Smooth muscle cell of the brain vasculature (primary cell): Measurements from ENCODE around the gene ZNF362.

Experiments
- DNase-seq: peaks from one replicate; pipeline ENCODE4 v3.0.0-alpha.2; 2012; ENCODE audit warnings: low read depth, low spot score

Gene ZNF362

GRCh38 chr1:33268457-33268856 lies 12.2 kb downstream of the ZNF362 start:
- no peak for DNase-seq

- DNase-seq = no peak
Measured at GRCh38 chr1:33268927-33269610, 12.8 kb downstream of the ZNF362 start.

- no peak for DNase-seq
Measured at GRCh38 chr1:33269621-33270020, 13.3 kb downstream of the ZNF362 start.

GRCh38 chr1:33270379-33270778 lies 14.1 kb downstream of the ZNF362 start:
- DNase-seq = no peak

GRCh38 chr1:33270808-33271465 lies 14.6 kb downstream of the ZNF362 start:
- no peak for DNase-seq

- no peak for DNase-seq
Measured at GRCh38 chr1:33271666-33272505, 15.6 kb downstream of the ZNF362 start.

- no peak for DNase-seq
Measured at GRCh38 chr1:33272509-33272908, 16.2 kb downstream of the ZNF362 start.

GRCh38 chr1:33272930-33273329 lies 16.6 kb downstream of the ZNF362 start:
- DNase-seq = no peak

GRCh38 chr1:33273406-33273805 lies 17.1 kb downstream of the ZNF362 start:
- DNase-seq = no peak

GRCh38 chr1:33273961-33274371 lies 17.7 kb downstream of the ZNF362 start:
- DNase-seq = no peak

- DNase-seq = no peak
Measured at GRCh38 chr1:33274446-33274845, 18.2 kb downstream of the ZNF362 start.

- DNase-seq = no peak
Measured at GRCh38 chr1:33275195-33275594, 18.9 kb downstream of the ZNF362 start.

- no peak for DNase-seq
Measured at GRCh38 chr1:33275706-33276572, 19.6 kb downstream of the ZNF362 start.

- no peak for DNase-seq
Measured at GRCh38 chr1:33276573-33277298, 20.4 kb downstream of the ZNF362 start.

GRCh38 chr1:33277488-33278084 lies 21.3 kb downstream of the ZNF362 start:
- no peak for DNase-seq

GRCh38 chr1:33280091-33280661 lies 23.9 kb downstream of the ZNF362 start:
- no peak for DNase-seq

GRCh38 chr1:33281554-33282303 lies 25.4 kb downstream of the ZNF362 start:
- DNase-seq = no peak

- no peak for DNase-seq
Measured at GRCh38 chr1:33282791-33283190, 26.5 kb downstream of the ZNF362 start.

- no peak for DNase-seq
Measured at GRCh38 chr1:33284049-33284448, 27.8 kb downstream of the ZNF362 start.
